ENCODE data around the gene MRPS2.
A peak's percentile ranks its signal among the peaks of the same experiment; 100 is the strongest.

MRPS2 gene

GRCh38 chr9:135473972-135474543, 26.4 kb upstream of the MRPS2 start:
- H3K4me3 ChIP-seq (replicated peaks; ENCODE audit: low read depth, low read length) = no peak overlapping the region
- no peak for DNase-seq (ENCODE audit: extremely low read depth, insufficient read length)
- H3K27me3 ChIP-seq (replicated peaks; ENCODE audit: control insufficient read depth, insufficient read depth, low read length) = no peaks in the 10 kb centered on the region; the same call in 1 of the 2 replicates
- no peaks in the 10 kb centered on the region for H3K36me3 ChIP-seq (ENCODE audit: control insufficient read depth, insufficient read depth, low read length)
- no peak for TF ChIP-seq CTCF (IDR thresholded peaks at IDR 0.05; ENCODE audit: insufficient read depth, low read length, poor library complexity, severe bottlenecking)

DNA sequence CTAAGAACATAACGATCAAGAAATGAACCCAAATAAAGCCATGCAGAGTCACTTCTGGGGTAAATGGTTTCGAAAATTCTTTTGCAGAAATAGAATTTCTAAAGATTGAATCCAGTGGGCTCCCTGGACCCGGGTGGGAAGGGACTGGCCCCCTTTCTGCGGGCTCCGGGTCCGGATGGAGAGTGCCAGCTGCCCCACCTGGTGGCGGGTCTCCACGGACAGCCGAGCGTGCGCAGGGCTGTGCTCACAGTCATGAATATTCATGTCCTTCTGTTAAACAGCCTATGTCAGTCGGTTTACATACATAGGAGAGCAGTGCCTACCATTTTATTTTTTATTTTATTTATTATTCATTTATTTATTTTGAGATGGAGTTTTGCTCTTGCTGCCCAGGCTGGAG, 25.6 kb upstream of the MRPS2 start:
- H3K36me3 ChIP-seq (ENCODE audit: control insufficient read depth, insufficient read depth, low read length) = no peaks in the 10 kb centered on the region
- no peak for DNase-seq (ENCODE audit: extremely low read depth, insufficient read length)
- no peak overlapping the region for H3K4me3 ChIP-seq (replicated peaks; ENCODE audit: low read depth, low read length)
- TF ChIP-seq CTCF (IDR thresholded peaks at IDR 0.05; ENCODE audit: insufficient read depth, low read length, poor library complexity, severe bottlenecking) = peak; percentile 59
- no peaks in the 10 kb centered on the region; the same call in 1 of the 2 replicates for H3K27me3 ChIP-seq (replicated peaks; ENCODE audit: control insufficient read depth, insufficient read depth, low read length)

- no peaks in the 10 kb centered on the region; the same call in 1 of the 2 replicates for H3K27me3 ChIP-seq (replicated peaks; ENCODE audit: control insufficient read depth, insufficient read depth, low read length)
- TF ChIP-seq CTCF (IDR thresholded peaks at IDR 0.05; ENCODE audit: insufficient read depth, low read length, poor library complexity, severe bottlenecking) = no peak
- H3K36me3 ChIP-seq (ENCODE audit: control insufficient read depth, insufficient read depth, low read length) = no peaks in the 10 kb centered on the region
- H3K4me3 ChIP-seq (replicated peaks; ENCODE audit: low read depth, low read length) = no peak overlapping the region
- DNase-seq (ENCODE audit: extremely low read depth, insufficient read length) = no peak
These were observed 23.7 kb upstream of the MRPS2 start for GRCh38 chr9:135476561-135477355.

- H3K4me3 ChIP-seq (replicated peaks; ENCODE audit: low read depth, low read length) = no peak overlapping the region
- H3K27me3 ChIP-seq (replicated peaks; ENCODE audit: control insufficient read depth, insufficient read depth, low read length) = no peaks in the 10 kb centered on the region; the same call in 1 of the 2 replicates
- no peak for DNase-seq (ENCODE audit: extremely low read depth, insufficient read length)
- no peaks in the 10 kb centered on the region for H3K36me3 ChIP-seq (ENCODE audit: control insufficient read depth, insufficient read depth, low read length)
- no peak for TF ChIP-seq CTCF (IDR thresholded peaks at IDR 0.05; ENCODE audit: insufficient read depth, low read length, poor library complexity, severe bottlenecking)
These were observed 22.3 kb upstream of the MRPS2 start for GRCh38 chr9:135478191-135478590.

DNA sequence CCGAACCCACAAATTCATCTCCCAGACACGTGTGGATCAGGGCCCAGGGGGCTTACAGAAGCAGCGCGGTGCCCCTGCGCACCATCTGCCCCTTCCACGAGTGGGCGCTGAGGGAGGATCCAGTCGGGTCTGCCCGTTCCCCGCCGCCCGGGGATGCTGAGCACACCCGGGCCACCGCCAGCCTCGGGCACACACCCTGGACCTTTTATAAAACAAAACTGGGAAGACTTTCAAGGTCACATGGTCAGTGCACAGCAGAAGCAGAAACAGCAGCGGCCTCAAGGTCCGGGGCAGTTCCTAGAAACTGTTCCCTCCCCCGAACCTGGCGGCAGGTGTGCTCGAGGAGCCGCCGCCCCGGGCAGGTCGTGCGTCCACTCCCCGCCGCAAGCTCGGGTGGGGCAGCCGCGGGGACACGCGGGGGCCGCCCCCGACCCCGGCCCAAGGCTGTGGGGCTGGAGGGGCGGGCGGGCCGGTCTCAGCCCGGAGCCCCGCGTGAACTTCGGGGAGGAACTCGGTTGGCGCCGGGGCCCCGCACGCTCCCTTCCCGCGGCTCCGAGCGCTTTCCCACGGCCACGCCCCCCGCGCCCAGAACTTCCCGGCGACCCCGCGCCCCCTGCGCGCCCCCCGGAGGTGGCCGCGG, 21.5 kb upstream of the MRPS2 start:
- peak; percentile 15 for TF ChIP-seq CTCF (IDR thresholded peaks at IDR 0.05; ENCODE audit: insufficient read depth, low read length, poor library complexity, severe bottlenecking)
- no peak for DNase-seq (ENCODE audit: extremely low read depth, insufficient read length)
- peak overlapping the region; percentile 31 for H3K4me3 ChIP-seq (replicated peaks; ENCODE audit: low read depth, low read length)

More for the DNA sequence above, 21.5 kb upstream of the MRPS2 start:
- Histone ChIP-seq H3K27me3 (replicated peaks; ENCODE audit: control insufficient read depth, insufficient read depth, low read length) (no peaks in the 10 kb centered on the region; the same call in 1 of the 2 replicates), H3K36me3 (ENCODE audit: control insufficient read depth, insufficient read depth, low read length) (no peaks in the 10 kb centered on the region)
